Measurements from ENCODE around the gene GTPBP4.
"Not testable (repeated sequence)": the region's sequence is repeated elsewhere in the genome, so short reads cannot be mapped to it uniquely, and the experiment has no call there.

Gene GTPBP4

DNA sequence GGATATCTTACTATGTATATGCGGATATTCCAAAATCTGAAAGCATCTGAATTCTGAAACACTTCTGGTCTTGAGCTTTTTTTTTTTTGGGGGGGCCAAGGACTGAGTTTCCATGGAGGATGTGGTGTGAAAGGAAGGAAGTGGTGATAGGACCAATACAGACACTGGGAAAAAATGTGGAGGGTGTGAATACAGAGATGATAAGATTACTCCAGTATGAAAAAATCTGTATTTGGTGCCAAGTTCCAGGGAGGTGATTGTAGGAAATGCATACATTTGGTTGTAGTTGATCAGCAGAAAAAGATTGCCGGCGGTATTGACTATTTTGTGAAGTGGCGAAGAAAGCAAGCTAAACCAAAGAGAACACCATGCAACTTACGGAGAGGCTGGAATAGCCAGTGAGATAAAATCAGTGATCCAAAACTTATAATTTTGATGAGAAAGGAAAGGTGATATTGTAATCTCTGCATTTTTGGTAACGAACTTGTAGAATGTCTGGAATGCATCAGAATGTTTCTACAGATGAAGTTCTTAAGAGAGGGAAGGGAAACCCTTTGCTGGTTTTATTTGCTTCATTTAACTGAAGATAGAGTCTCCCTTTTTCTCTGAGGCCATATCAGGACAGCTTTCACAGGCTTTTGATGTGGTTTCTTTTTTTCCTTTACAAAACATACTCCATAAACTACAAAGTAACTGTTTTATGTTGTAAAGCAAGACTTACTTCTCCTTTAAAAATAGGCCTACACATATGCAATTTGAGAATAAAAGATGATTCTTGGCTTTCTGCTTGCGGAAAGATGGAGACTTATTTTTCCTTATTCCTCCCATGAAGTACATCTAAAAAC lies 73.9 kb downstream of the GTPBP4 start:
- no peak for DNase-seq

DNA sequence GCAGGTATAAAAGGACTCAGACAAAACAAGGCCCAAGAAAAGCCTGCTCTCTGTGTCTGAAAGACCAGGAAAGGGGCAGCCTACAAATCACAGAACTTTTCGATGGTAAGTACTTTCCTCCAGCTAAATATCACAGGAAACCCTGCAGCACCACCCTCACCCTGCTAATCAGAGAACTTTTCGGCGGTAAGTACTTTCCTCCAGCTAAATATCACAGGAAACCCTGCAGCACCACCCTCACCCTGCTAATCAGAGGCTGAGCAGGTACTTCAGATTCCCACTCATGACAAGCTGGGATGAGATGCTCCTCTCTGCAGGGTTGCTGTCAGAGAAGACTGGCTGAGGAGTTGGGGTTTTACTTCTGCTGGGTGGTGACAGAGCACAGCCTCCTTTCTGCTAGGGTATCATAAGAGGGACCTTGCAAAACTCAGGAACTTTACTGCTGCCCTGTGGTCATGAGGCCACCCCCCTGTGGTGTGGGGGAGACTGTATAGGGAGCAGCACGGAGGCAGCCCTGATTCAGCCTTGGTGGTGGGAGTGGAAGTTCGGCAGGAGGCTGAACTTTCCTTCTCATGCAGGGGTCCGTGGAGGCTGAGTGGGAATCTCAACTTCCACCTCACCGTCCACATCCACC lies 75.1 kb downstream of the GTPBP4 start:
- no peak for DNase-seq

DNA sequence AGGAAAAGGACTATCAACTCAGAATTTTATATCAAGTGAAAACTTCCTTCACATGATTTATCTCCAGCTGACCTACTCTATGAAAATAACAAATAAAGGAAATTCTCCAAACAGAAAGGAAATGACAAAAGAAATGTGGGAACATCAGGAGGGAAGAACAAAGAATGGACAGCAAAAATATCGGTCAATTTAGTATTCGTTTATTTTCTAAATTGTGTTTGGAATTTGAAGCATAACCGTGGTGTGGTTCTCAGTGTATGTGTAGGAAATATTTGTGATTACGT lies 76.7 kb downstream of the GTPBP4 start:
- no peak for DNase-seq

DNA sequence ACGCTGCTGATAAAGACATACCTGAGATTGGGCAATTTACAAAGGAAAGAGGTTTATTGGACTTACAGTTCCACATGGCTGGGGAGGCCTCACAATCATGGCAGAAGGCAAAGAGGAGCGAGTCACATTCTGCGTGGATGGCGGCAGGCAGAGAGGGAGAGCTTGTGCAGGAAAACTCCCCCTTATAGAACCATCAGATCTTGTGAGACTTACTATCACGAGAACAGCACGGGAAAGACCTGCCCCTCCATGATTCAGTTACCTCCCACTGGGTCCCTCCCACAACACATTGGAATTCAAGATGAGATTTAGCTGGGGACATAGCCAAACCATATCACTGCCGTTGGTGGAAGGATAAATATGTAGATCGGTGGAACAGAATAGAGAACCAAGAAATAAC lies 78.5 kb downstream of the GTPBP4 start:
- not testable (repeated sequence) for DNase-seq

DNA sequence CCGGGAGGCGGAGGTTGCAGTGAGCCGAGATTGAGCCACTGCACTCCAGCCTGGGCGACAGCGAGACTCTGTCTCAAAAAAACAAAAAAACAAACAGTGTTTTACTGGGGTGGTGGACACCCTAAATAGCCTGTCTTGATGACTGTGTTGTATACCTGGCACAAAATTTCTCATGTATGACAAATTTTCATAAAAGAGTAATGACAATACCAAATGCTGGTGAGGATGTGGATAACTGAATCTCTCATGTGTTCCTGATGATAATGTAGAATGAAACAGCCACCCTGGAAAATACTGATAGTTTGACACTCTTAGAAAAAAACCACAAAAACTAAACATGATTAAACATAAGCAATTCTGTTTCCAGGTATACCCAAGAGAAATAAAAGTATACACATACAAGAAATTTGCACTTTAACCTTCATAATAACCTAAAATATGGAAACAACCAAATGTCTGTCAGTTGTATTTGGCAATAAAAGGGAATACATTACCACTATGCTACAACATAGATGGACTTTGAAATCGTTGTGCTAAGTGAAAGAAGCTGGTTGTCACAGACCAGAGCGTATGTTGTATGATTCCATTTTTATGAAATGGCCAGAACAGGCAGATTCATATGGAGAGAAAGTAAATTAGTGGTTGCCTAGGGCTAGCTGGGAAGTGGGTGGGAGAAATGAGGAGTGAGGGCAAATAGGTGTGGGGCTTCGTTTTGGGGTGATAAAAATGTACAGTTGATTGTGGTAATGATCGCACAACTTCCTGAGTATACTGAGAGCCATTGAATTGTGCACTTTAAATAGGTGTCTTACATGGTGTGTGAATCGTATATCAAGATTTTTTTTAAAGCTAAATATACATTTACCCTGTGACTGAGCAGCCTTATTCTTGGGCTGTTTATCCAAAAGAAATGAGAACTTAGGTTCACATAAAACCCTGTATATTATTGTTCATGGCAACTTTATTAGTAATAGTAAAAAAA lies 80.4 kb downstream of the GTPBP4 start:
- DNase-seq = no peak
